HCT116 (cell line): ENCODE measurements around the gene RAB6C. TPM values are rescaled to one million over a fixed set of nuclear protein-coding genes. Genes with fewer than 3 reads are reported as not detected.
"Not testable (repeated sequence)": the region's sequence is repeated elsewhere in the genome, so short reads cannot be mapped to it uniquely, and the experiment has no call there.

Experiments
- ATAC-seq: fragments of 200-7000 bp; cut with Tn5 transposase; 2 replicates; pipeline ENCODE4 v1.9.1; 2020; ENCODE audit warnings: mild to moderate bottlenecking, moderate library complexity
- BruUV-seq: library from RNA; stranded (reverse); fragments of 400-500 nt; replicated peaks from 2 replicates; lab custom pipeline; 2021; lab: Mats Ljungman, UMichigan
- CTCF ChIA-PET: fragments of 300-600 bp; sonication (Branson Sonifier 250); formaldehyde crosslinking; loops from one replicate; lab custom pipeline; 2021; ENCODE audit warnings: antibody characterized with exemption; lab: Charles Lee
- POLR2A ChIA-PET: fragments of 300-600, 350-600 bp; sonication (Branson Sonifier 250); formaldehyde crosslinking; loops from one replicate; lab custom pipeline; 2021; ENCODE audit warnings: antibody characterized with exemption; lab: Charles Lee
- RAD21 ChIA-PET, 2 experiments: fragments of 300-600 bp; sonication (Branson Sonifier 250); formaldehyde crosslinking; loops; one replicate each; lab custom pipeline; 2023; ENCODE audit warnings: low total read pairs in 2 of 2; ENCODE audit not compliant: uncharacterized antibody in 2 of 2, unreplicated experiment in 2 of 2, low non-redundant PET in 1 of 2; lab: Charles Lee
- DNase-seq: peaks from one replicate; pipeline ENCODE4 v3.0.0-alpha.2; 2010; ENCODE audit warnings: low read depth, low spot score
- H2AFZ ChIP-seq: fragments of 200-600 bp; shearing (Covaris generic), sonication (generic); 2 replicates; pipeline ENCODE4 v1.6.1; 2017; ENCODE audit warnings: low read depth, mixed run types, mixed read lengths, antibody characterized with exemption, low read length; ENCODE audit not compliant: poor library complexity, severe bottlenecking
- H3K27ac ChIP-seq: 2 replicates; pipeline ENCODE4 v1.5.1; 2012; ENCODE audit warnings: low read depth, low read length
- H3K27me3 ChIP-seq: fragments of 200-600 bp; sonication (generic); 2 replicates; pipeline ENCODE4 v1.6.1; 2016; ENCODE audit warnings: mixed run types, low read length, mixed read lengths; ENCODE audit not compliant: insufficient read depth
- H3K36me3 ChIP-seq, 2 experiments: fragments of 200-500 bp in 1 of 2; fragments of 200-600 bp in 1 of 2; sonication (Bioruptor generic) in 1 of 2; sonication (generic) in 1 of 2; 2 replicates each; pipeline versions ENCODE4 v1.5.1 to v1.6.1; 2014 to 2016; ENCODE audit warnings: low read length in 2 of 2, inconsistent platforms in 1 of 2, mixed read lengths in 1 of 2, mixed run types in 1 of 2; ENCODE audit not compliant: insufficient read depth in 2 of 2, control insufficient read depth in 1 of 2
- H3K4me1 ChIP-seq, 2 experiments: fragments of 200-600 bp in 1 of 2; sonication (generic) in 1 of 2; 2 replicates each; pipeline versions ENCODE4 v1.5.1 to v1.6.1; 2012 to 2017; ENCODE audit warnings: low read length in 2 of 2, inconsistent platforms in 1 of 2, mild to moderate bottlenecking in 1 of 2, mixed read lengths in 1 of 2, mixed run types in 1 of 2, moderate library complexity in 1 of 2; ENCODE audit not compliant: insufficient read depth in 2 of 2, control insufficient read depth in 1 of 2
- H3K4me2 ChIP-seq: fragments of 200-600 bp; sonication (generic); 2 replicates; pipeline ENCODE4 v1.6.1; 2017; ENCODE audit warnings: mixed run types, low read length, mixed read lengths
- H3K4me3 ChIP-seq, 2 experiments: fragments of 200-600 bp in 1 of 2; sonication (generic) in 1 of 2; replicated peaks in 1 of 2; 2 replicates each; pipeline ENCODE4 v1.5.1; 2011 to 2016; ENCODE audit warnings: low read length in 2 of 2, control low read depth in 1 of 2, low read depth in 1 of 2, mild to moderate bottlenecking in 1 of 2, mixed read lengths in 1 of 2, mixed run types in 1 of 2
- H3K79me2 ChIP-seq: fragments of 200-600 bp; sonication (generic); 2 replicates; pipeline ENCODE4 v1.6.1; 2017; ENCODE audit warnings: mild to moderate bottlenecking, mixed run types, low read length, moderate library complexity, mixed read lengths; ENCODE audit not compliant: insufficient read depth
- H3K9ac ChIP-seq: fragments of 200-600 bp; sonication (generic); 2 replicates; pipeline ENCODE4 v1.6.1; 2016; ENCODE audit warnings: low read length, mixed read lengths
- H3K9me2 ChIP-seq: fragments of 200-600 bp; sonication (generic), shearing (Covaris generic); 2 replicates; pipeline ENCODE4 v1.6.1; 2017; ENCODE audit warnings: mixed run types, mild to moderate bottlenecking, moderate library complexity; ENCODE audit not compliant: insufficient read depth
- H3K9me3 ChIP-seq, 2 experiments: fragments of 200-500 bp in 1 of 2; fragments of 200-600 bp in 1 of 2; sonication (Bioruptor generic) in 1 of 2; sonication (generic) in 1 of 2; 2 replicates each; pipeline ENCODE4 v1.6.1; 2014 to 2017; ENCODE audit warnings: low read length in 2 of 2, mixed read lengths in 2 of 2, inconsistent platforms in 1 of 2, low read depth in 1 of 2, mild to moderate bottlenecking in 1 of 2, mixed run types in 1 of 2, moderate library complexity in 1 of 2; ENCODE audit not compliant: control insufficient read depth in 1 of 2, insufficient read depth in 1 of 2
- H4K20me1 ChIP-seq: fragments of 200-600 bp; sonication (generic), shearing (Covaris generic); 2 replicates; pipeline ENCODE4 v1.6.1; 2017; ENCODE audit warnings: mixed run types, mild to moderate bottlenecking, moderate library complexity; ENCODE audit not compliant: insufficient read depth
- ELF1 ChIP-seq: IDR thresholded peaks from 2 replicates; pipeline ENCODE4 v1.6.1; 2012; ENCODE audit warnings: low read depth, borderline replicate concordance
- FOSL1 ChIP-seq: IDR thresholded peaks from 2 replicates; pipeline ENCODE4 v1.6.1; 2012; ENCODE audit warnings: low read depth
- POLR2AphosphoS5 ChIP-seq: IDR thresholded peaks from 2 replicates; pipeline ENCODE4 v1.6.1; 2011; ENCODE audit warnings: mild to moderate bottlenecking, low read depth, low read length, moderate library complexity
- TCF7L2 ChIP-seq: IDR thresholded peaks from 2 replicates; pipeline ENCODE4 v1.7.0; 2011; ENCODE audit warnings: borderline replicate concordance, inconsistent platforms; ENCODE audit not compliant: insufficient read depth, insufficient read length; ENCODE audit errors: extremely low read depth
- ZNF274 ChIP-seq: fragments of 200-500 bp; sonication (Bioruptor generic); IDR thresholded peaks from 2 replicates; pipeline ENCODE4 v1.6.1; 2014; ENCODE audit warnings: mild to moderate bottlenecking, low read depth, low read length, inconsistent platforms
- intact Hi-C: fragments of 100-400 bp; cut with micrococcal nuclease; formaldehyde crosslinking; loops from 2 replicates; pipeline ENCODE4 v1.10.0; 2022
- total RNA-seq: library from RNA; stranded (reverse); gene quantifications from one replicate; pipeline ENCODE4 v1.2.1, GENCODE V29; 2021; ENCODE audit not compliant: unreplicated experiment
- TF ChIP-seq, protein P1 (sequence below): IDR thresholded peaks from 2 replicates; pipeline ENCODE4 v1.6.1; 2012

RAB6C gene
- total RNA-seq, 1 experiment from 2014 or later = not detected

DNA sequence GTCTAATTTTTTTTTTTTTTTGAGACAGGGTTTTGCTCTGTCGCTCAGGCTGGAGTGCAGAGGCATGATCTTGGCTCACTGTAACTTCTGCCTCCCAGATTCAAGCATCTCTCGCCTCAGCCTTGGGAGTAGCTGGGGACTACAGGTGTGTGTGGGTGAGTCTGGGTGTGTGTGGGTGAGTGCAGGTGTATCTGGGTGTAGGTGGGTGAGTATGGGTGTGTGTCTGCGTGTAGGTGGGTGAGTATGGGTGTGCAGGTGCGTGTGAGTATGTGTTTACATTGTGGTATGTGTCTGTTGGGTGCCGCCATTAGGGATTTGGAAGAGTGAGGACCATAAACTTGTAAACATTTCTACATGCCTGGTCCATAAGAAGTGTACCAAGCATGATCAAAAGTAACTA is 1.5 kb upstream of the RAB6C start:
- H3K79me2 ChIP-seq = no peaks in the 10 kb centered on the region
- no peak overlapping the region for H3K9ac ChIP-seq
- no TSS peak for BruUV-seq
- ATAC-seq (no peak), DNase-seq (no peak)
- peaks cover 21% of the 10 kb centered on the region for H3K27me3 ChIP-seq
- no peaks in the 10 kb centered on the region for H3K9me3 ChIP-seq
- CTCF ChIA-PET = no interaction called here
- H3K9me2 ChIP-seq = no peaks in the 10 kb centered on the region
- H3K27ac ChIP-seq = no peak overlapping the region
- H3K4me2 ChIP-seq = no peak overlapping the region
- no peak overlapping the region for H3K4me3 ChIP-seq
- H3K4me1 ChIP-seq = no peaks in the 10 kb centered on the region
- H4K20me1 ChIP-seq = no peaks in the 10 kb centered on the region
- no peaks in the 10 kb centered on the region for H3K36me3 ChIP-seq
- intact Hi-C loops = no loop called here
- RAD21 ChIA-PET = no interaction called here
- POLR2A ChIA-PET = no interaction called here
- TF ChIP-seq ELF1 = no peak
- no peak for TF ChIP-seq POLR2AphosphoS5
- TF ChIP-seq TCF7L2 = no peak
- TF ChIP-seq ZNF274 = no peak
- TF ChIP-seq FOSL1 = no peak
- TF ChIP-seq, protein P1, sequence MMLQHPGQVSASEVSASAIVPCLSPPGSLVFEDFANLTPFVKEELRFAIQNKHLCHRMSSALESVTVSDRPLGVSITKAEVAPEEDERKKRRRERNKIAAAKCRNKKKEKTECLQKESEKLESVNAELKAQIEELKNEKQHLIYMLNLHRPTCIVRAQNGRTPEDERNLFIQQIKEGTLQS = no peak
- no peak overlapping the region for H2AFZ ChIP-seq

DNA sequence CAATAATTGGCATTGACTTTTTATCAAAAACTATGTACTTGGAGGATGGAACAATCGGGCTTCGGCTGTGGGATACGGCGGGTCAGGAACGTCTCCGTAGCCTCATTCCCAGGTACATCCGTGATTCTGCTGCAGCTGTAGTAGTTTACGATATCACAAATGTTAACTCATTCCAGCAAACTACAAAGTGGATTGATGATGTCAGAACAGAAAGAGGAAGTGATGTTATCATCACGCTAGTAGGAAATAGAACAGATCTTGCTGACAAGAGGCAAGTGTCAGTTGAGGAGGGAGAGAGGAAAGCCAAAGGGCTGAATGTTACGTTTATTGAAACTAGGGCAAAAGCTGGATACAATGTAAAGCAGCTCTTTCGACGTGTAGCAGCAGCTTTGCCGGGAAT is 780 bp downstream of the RAB6C start:
- H3K9me2 ChIP-seq, H3K27ac ChIP-seq, CTCF ChIA-PET, ATAC-seq, BruUV-seq, RAD21 ChIA-PET, H3K4me1 ChIP-seq, H3K36me3 ChIP-seq, H4K20me1 ChIP-seq, H3K9me3 ChIP-seq, DNase-seq, H3K4me3 ChIP-seq, H2AFZ ChIP-seq, H3K79me2 ChIP-seq, H3K9ac ChIP-seq, intact Hi-C loops, H3K4me2 ChIP-seq, POLR2A ChIA-PET: not testable (repeated sequence)
- H3K27me3 ChIP-seq = peaks cover 21% of the 10 kb centered on the region

DNA sequence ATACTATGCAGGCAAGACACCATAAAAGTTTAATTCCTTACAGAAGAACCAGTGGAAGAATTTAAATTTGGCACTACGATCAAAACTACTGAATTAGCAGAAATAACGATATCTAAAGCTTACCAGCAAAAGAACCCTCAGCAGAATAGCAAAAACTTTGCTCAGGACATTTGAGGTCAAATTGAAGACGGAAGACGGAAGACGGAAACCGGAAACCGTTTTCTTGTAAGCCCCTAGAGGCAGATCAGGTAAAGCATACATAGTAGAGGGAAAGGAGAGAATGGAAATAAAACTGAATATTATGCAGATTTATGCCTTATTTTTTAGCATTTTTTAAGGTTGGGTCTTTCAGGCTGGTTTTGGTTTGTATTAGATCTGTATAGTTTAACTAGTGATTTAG is 2.2 kb downstream of the RAB6C start:
- CTCF ChIA-PET, H3K4me3 ChIP-seq, H3K9ac ChIP-seq, H3K4me2 ChIP-seq, intact Hi-C loops, H3K36me3 ChIP-seq, H3K9me2 ChIP-seq, H3K4me1 ChIP-seq, H2AFZ ChIP-seq, DNase-seq, H3K27ac ChIP-seq, RAD21 ChIA-PET, H3K79me2 ChIP-seq, POLR2A ChIA-PET, H3K9me3 ChIP-seq, H4K20me1 ChIP-seq, BruUV-seq: not testable (repeated sequence)
- peak; percentile 52; the same call in 1 of the 2 replicates for ATAC-seq
- peaks cover 19% of the 10 kb centered on the region for H3K27me3 ChIP-seq
